Activated T-cell treated with anti-CD3 and anti-CD28 coated beads, Interleukin-2, amount 50 U/mL, for 1 hour (primary cell): ENCODE measurements around the gene PTGR1.
"Not testable (repeated sequence)": the region's sequence is repeated elsewhere in the genome, so short reads cannot be mapped to it uniquely, and the experiment has no call there.

Experiments
- DNase-seq: peaks from one replicate; pipeline ENCODE4 v3.0.0-alpha.2; 2020

PTGR1 gene

GRCh38 chr9:111599092-111599954 lies at the start of gene PTGR1:
PTGR1 (minus strand) TSS chr9:111599647; CDS start chr9:111597422, 2,225 bp downstream.
- peak; percentile 29 for DNase-seq

- DNase-seq: no peak
These were observed 49.6 kb upstream of the PTGR1 start for GRCh38 chr9:111649016-111649415.

GRCh38 chr9:111648066-111648465 lies 48.6 kb upstream of the PTGR1 start:
- no peak for DNase-seq

GRCh38 chr9:111646417-111646816 lies 47.0 kb upstream of the PTGR1 start:
- no peak for DNase-seq

- DNase-seq: no peak
These were observed 46.4 kb upstream of the PTGR1 start for GRCh38 chr9:111645806-111646205.

GRCh38 chr9:111644195-111644772 lies 44.8 kb upstream of the PTGR1 start:
- no peak for DNase-seq

GRCh38 chr9:111637421-111637950 lies 38.0 kb upstream of the PTGR1 start:
- no peak for DNase-seq

- DNase-seq: no peak
These were observed 35.4 kb upstream of the PTGR1 start for GRCh38 chr9:111634860-111635259.

- DNase-seq: no peak
These were observed 33.9 kb upstream of the PTGR1 start for GRCh38 chr9:111633389-111633736.

- DNase-seq: no peak
These were observed 33.4 kb upstream of the PTGR1 start for GRCh38 chr9:111632695-111633388.

GRCh38 chr9:111632060-111632459 lies 32.6 kb upstream of the PTGR1 start:
- no peak for DNase-seq

GRCh38 chr9:111631214-111631971 lies 31.9 kb upstream of the PTGR1 start, which contains the start of gene DNAJC25:
DNAJC25 (plus strand) TSS chr9:111631334; CDS start chr9:111631408, 74 bp downstream.
- DNase-seq: peak; percentile 94

GRCh38 chr9:111630964-111631213 lies 31.4 kb upstream of the PTGR1 start:
- DNase-seq: no peak

GRCh38 chr9:111630182-111630963 lies 30.9 kb upstream of the PTGR1 start:
- DNase-seq: no peak

- DNase-seq: no peak
These were observed 29.0 kb upstream of the PTGR1 start for GRCh38 chr9:111628411-111628810.

- no peak for DNase-seq
These were observed 28.0 kb upstream of the PTGR1 start for GRCh38 chr9:111627260-111627963.

- DNase-seq: no peak
These were observed 23.2 kb upstream of the PTGR1 start for GRCh38 chr9:111622626-111623025.

- no peak for DNase-seq
These were observed 22.5 kb upstream of the PTGR1 start for GRCh38 chr9:111621895-111622480.

- DNase-seq: not testable (repeated sequence)
These were observed 17.9 kb upstream of the PTGR1 start for GRCh38 chr9:111617349-111617748.

- DNase-seq: no peak
These were observed 16.5 kb upstream of the PTGR1 start for GRCh38 chr9:111615928-111616327.

GRCh38 chr9:111613436-111614040 lies 14.1 kb upstream of the PTGR1 start:
- no peak for DNase-seq
